Duodenal mucosa (tissue), 2 donors: ENCODE data around the gene TRPM6.

ENCODE experiments used
- H3K27ac ChIP-seq: one replicate; pipeline ENCODE4 v1.7.0; 2013; ENCODE audit warnings: low read depth, low read length
- H3K27me3 ChIP-seq, 2 donors: one replicate each; pipeline ENCODE4 v1.7.0; 2013; ENCODE audit warnings: low read length in 2 of 2, control low read depth in 1 of 2; ENCODE audit not compliant: insufficient read depth in 2 of 2, control insufficient read depth in 1 of 2
- H3K36me3 ChIP-seq, 2 donors: one replicate each; pipeline ENCODE4 v1.7.0; 2013; ENCODE audit warnings: low read length in 2 of 2, control low read depth in 1 of 2; ENCODE audit not compliant: insufficient read depth in 2 of 2, control insufficient read depth in 1 of 2
- H3K4me1 ChIP-seq, 2 donors: one replicate each; pipeline ENCODE4 v1.7.0; 2013; ENCODE audit warnings: low read length in 2 of 2, control low read depth in 1 of 2; ENCODE audit not compliant: insufficient read depth in 2 of 2, control insufficient read depth in 1 of 2
- H3K4me3 ChIP-seq, 2 donors: one replicate each; pipeline ENCODE4 v1.7.0; 2013; ENCODE audit warnings: low read length in 2 of 2, low read depth in 1 of 2
- H3K9ac ChIP-seq, 2 donors: one replicate each; pipeline ENCODE4 v1.7.0; 2013; ENCODE audit warnings: low read length in 2 of 2, low read depth in 1 of 2
- H3K9me3 ChIP-seq, 2 donors: one replicate each; pipeline ENCODE4 v1.7.0; 2013; ENCODE audit warnings: low read length in 2 of 2, control low read depth in 1 of 2; ENCODE audit not compliant: control insufficient read depth in 1 of 2

Gene TRPM6

GRCh38 chr9:74728176-74728575 is 159.5 kb downstream of the TRPM6 start:
- Histone ChIP-seq H3K4me3 (no peak overlapping the region), H3K27me3 (no peaks in the 10 kb centered on the region), H3K4me1 (no peaks in the 10 kb centered on the region), H3K9me3 (no peaks in the 10 kb centered on the region), H3K9ac (no peak overlapping the region), H3K36me3 (no peaks in the 10 kb centered on the region), H3K27ac (no peak overlapping the region)

GRCh38 chr9:74726581-74726980 is 161.1 kb downstream of the TRPM6 start:
- H3K27me3 ChIP-seq: no peaks in the 10 kb centered on the region
- H3K9ac ChIP-seq: no peak overlapping the region
- no peaks in the 10 kb centered on the region for H3K36me3 ChIP-seq
- H3K4me3 ChIP-seq: no peak overlapping the region
- H3K4me1 ChIP-seq: no peaks in the 10 kb centered on the region
- no peaks in the 10 kb centered on the region for H3K9me3 ChIP-seq
- H3K27ac ChIP-seq: no peak overlapping the region

DNA sequence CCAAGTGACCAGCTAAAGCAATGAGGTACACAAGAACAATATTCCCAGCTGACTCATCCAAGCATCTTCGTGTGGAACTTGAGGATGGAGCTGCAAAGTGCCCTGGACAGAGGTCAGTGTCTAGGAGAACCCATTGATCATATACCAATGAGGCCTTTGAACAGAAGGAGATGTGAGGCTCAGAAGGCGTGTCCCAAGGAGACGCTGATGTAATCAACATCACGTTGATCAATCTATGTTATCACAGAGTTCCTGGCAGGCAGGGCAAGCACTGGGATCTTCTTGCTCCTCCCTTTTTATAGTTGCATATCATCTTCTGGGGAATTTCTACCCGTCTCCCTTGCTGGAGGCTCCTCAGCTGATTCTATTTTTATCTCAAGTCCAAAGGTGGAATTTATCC is 163.4 kb downstream of the TRPM6 start:
- no peak overlapping the region for H3K4me3 ChIP-seq
- no peak overlapping the region for H3K9ac ChIP-seq
- no peaks in the 10 kb centered on the region for H3K27me3 ChIP-seq
- H3K4me1 ChIP-seq: no peaks in the 10 kb centered on the region
- no peaks in the 10 kb centered on the region for H3K9me3 ChIP-seq
- H3K27ac ChIP-seq: no peak overlapping the region
- H3K36me3 ChIP-seq: no peaks in the 10 kb centered on the region

DNA sequence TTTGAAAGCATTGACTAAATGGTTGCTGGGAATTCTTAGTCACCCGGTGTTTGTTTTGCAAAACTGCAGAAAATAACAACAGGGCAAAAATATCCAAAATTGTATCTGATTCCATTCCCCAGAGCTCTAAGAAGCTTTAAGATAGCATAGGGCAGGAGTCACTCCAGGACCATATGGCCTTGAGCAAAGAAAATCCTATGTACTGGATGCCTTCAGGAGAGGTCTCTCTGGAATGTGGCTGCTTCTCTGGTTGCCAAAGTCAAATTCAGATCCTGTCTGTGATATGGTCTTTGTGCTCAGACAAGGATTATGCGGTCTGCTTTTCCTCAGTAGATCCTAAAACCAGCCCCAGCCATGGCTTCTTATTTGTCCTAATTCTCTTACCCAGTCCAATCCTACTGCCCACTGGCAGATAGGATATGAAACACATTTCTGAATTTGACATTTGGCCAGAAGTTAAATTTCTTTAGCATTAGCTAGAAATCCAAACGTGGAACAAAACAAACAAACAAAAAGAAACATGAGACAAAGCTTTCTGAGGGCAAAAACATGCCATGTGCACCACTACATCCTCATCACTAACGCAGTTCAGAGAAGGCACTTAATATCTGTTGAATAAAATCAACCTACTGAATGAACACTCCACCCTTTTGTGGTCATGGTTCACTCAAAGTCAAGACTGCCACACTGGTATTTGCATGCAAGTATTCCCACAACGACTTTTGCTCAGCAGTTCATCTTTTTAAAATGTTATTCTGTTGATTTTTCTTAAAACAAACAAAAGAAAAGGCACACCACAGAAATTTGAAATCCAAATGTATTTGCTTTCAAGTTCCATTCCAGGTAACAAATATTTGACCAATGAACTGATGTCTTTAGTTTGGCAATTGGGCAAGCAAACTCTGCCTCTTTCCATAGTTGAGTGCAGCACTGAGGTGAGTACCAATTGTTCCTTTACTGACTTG is 165.7 kb downstream of the TRPM6 start:
- no peaks in the 10 kb centered on the region for H3K9me3 ChIP-seq
- H3K36me3 ChIP-seq: no peaks in the 10 kb centered on the region
- H3K27ac ChIP-seq: no peak overlapping the region
- H3K4me3 ChIP-seq: no peak overlapping the region
- no peak overlapping the region for H3K9ac ChIP-seq
- no peaks in the 10 kb centered on the region for H3K27me3 ChIP-seq
- H3K4me1 ChIP-seq: no peaks in the 10 kb centered on the region

GRCh38 chr9:74719306-74719705 is 168.4 kb downstream of the TRPM6 start:
- Histone ChIP-seq H3K27me3 (no peaks in the 10 kb centered on the region), H3K9me3 (no peaks in the 10 kb centered on the region), H3K4me3 (no peak overlapping the region)

DNA sequence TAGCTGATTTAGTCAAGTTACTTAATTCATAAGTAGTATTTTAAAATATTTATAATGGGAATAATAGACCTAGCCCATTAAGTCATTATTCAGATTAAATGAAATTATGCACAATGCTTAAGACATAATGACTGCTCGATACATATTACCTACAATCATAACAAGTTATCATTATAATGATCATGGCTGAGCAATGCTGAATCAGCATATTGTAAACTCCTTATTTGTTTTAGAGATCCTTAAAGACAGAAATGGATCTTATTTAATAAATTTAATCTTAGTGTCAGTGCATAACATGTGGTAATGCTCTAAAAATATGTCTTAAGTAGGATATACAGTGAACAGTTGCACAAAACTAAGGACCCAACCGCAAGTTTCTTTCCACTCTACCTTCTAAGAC is 169.0 kb downstream of the TRPM6 start:
- H3K9me3 ChIP-seq: no peaks in the 10 kb centered on the region
- H3K4me3 ChIP-seq: no peak overlapping the region
- no peaks in the 10 kb centered on the region for H3K4me1 ChIP-seq
- H3K27ac ChIP-seq: no peak overlapping the region
- no peaks in the 10 kb centered on the region for H3K36me3 ChIP-seq
- H3K9ac ChIP-seq: no peak overlapping the region
- no peaks in the 10 kb centered on the region for H3K27me3 ChIP-seq

More at GRCh38 chr9:74719306-74719705, 168.4 kb downstream of the TRPM6 start:
- no peak overlapping the region for H3K9ac ChIP-seq
- no peaks in the 10 kb centered on the region for H3K4me1 ChIP-seq
- H3K27ac ChIP-seq: no peak overlapping the region
- no peaks in the 10 kb centered on the region for H3K36me3 ChIP-seq

DNA sequence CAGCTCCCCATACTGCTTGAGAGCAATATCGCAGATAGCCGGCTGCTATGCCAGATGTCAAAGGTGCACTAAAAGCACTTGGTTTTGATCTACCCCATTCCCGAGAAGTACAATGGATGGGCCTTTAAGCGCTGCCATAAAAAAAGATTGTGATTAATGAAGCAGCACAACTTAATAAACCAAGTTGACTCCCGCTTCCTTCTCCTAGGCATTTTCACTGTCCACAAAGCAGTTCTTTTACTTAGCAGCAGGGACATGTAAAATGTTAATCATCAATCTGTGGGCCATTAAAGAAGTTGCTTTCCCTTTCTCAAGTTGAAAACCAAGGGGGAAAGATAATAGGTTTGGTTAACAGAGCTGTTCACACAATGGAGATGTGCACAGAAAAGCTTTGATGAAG is 176.4 kb downstream of the TRPM6 start:
- Histone ChIP-seq H3K4me1 (no peaks in the 10 kb centered on the region), H3K36me3 (no peaks in the 10 kb centered on the region), H3K27ac (no peak overlapping the region), H3K27me3 (peaks cover 0 to 3% of the 10 kb centered on the region in 2 donors), H3K4me3 (no peak overlapping the region), H3K9ac (no peak overlapping the region), H3K9me3 (no peaks in the 10 kb centered on the region)

- H3K9me3 ChIP-seq: no peaks in the 10 kb centered on the region
- no peaks in the 10 kb centered on the region for H3K27me3 ChIP-seq
- H3K4me3 ChIP-seq: no peak overlapping the region
Measured at GRCh38 chr9:74697535-74697934, 190.2 kb downstream of the TRPM6 start.

DNA sequence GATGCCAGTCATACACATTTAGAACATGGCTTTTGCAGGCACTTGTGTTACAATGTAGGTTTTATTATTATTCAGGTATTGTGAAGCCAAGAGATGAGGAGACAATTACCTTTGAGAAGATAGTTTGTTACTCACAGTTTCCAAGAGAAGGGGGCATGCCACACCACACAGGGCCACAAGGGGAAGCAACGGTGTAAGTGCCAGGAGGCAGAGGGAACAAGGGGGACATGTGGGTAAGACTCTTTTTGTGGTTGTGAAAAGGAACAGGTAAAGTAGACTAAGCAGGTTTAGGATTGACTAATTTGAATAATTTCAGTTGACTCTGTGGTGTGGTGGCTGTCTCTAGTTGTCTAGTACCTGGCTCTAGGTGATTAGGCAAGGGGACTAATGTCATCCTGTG is 191.2 kb downstream of the TRPM6 start:
- no peak overlapping the region for H3K27ac ChIP-seq
- no peaks in the 10 kb centered on the region for H3K27me3 ChIP-seq
- H3K9me3 ChIP-seq: no peaks in the 10 kb centered on the region
- no peaks in the 10 kb centered on the region for H3K36me3 ChIP-seq
- H3K4me1 ChIP-seq: no peaks in the 10 kb centered on the region
- no peak overlapping the region for H3K4me3 ChIP-seq
- H3K9ac ChIP-seq: no peak overlapping the region

More at GRCh38 chr9:74697535-74697934, 190.2 kb downstream of the TRPM6 start:
- Histone ChIP-seq H3K36me3 (no peaks in the 10 kb centered on the region), H3K4me1 (no peaks in the 10 kb centered on the region), H3K9ac (no peak overlapping the region), H3K27ac (no peak overlapping the region)

DNA sequence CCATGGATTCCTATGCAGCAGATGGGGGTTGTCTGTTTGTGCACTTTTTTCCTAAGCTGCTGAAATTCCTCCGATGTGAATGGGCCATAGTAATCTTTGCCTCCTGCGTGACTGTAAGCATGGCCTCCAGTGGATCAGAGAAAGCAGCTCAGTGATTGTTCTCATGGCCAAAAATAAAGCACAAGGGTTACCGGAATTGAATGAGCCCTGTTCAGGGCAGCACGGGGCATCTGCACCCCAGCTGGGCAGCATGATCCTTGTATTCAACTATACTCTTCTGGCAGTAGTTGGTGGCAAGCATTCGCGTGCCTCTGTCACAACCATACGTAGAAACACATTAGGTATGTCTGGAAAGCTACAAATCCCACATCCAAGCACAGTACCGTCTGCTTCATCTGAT is 196.7 kb downstream of the TRPM6 start:
- no peaks in the 10 kb centered on the region for H3K36me3 ChIP-seq
- no peaks in the 10 kb centered on the region for H3K27me3 ChIP-seq
- no peaks in the 10 kb centered on the region for H3K4me1 ChIP-seq
- H3K9me3 ChIP-seq: no peaks in the 10 kb centered on the region
- H3K4me3 ChIP-seq: no peak overlapping the region
- no peak overlapping the region for H3K27ac ChIP-seq
- no peak overlapping the region for H3K9ac ChIP-seq
